NCI-H526 treated with DMSO at 0.1 percent for 48 hours (cell line): ENCODE measurements around the gene KRT8.

ENCODE experiments used
- DNase-seq: peaks from one replicate; lab custom pipeline; 2025; lab: John Stamatoyannopoulos, UW

KRT8 gene

GRCh38 chr12:52847335-52848102, 57.4 kb downstream of the KRT8 start:
- no peak for DNase-seq
